GM12892 (cell line): ENCODE results near the gene RNU1-2.
"Not testable (repeated sequence)": the region's sequence is repeated elsewhere in the genome, so short reads cannot be mapped to it uniquely, and the experiment has no call there.

Experiments used
- POLR2A ChIP-seq: IDR thresholded peaks from 2 replicates; pipeline ENCODE4 v1.6.1; 2011; ENCODE audit warnings: low read depth, low read length, control low read depth
- POLR2AphosphoS5 ChIP-seq: IDR thresholded peaks from 2 replicates; pipeline ENCODE4 v1.6.1; 2011; ENCODE audit warnings: low read depth, low read length, control low read depth

DNA sequence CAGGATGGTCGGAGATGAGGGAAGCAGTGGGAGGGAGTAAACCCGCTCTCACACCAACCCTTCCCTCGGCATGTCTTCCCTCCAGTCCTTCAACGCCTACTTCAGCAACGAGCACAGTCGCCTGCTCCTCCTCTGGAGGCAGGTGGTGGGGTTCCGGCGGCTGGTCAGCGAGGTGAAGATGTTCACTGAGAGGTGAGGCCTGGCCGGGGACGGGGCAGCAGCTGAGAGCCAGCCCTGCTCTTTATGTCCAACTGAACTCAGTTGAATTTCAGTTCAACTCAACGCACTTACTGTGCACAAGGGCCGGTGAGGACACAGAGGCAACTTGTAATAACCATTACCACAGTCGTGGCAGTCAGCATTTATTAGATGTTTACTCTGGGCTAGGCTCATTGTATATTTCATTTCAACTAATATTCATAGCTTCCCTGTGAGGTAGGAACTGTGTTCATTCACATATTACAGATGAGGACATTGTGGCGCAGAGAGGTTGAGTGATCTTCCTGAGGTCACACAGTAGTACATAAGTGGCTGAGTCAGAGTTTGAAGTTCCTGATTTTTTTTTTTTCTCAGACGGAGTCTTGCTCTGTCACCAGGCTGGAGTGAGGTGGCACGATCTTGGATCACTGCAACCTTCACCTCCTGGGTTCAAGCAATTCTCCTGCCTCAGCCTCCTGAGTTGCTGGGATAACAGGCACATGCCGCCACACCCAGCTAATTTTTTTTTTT is 35.6 kb downstream of the RNU1-2 start:
- not testable (repeated sequence) for TF ChIP-seq POLR2A, POLR2AphosphoS5
